Esophagus squamous epithelium (tissue), 4 donors: ENCODE measurements around the gene ZDHHC8.

ENCODE experiments used
- CTCF ChIP-seq, 6 experiments: fragments of 450-650 bp in 4 of 6; fragments of 200-600 bp in 2 of 6; sonication (generic) in 2 of 6; IDR thresholded peaks; one replicate each; pipeline ENCODE4 v1.5.1; 2016 to 2019; ENCODE audit warnings: antibody characterized with exemption in 6 of 6, mild to moderate bottlenecking in 4 of 6, moderate library complexity in 4 of 6
- POLR2A ChIP-seq, 4 donors: fragments of 450-650 bp; IDR thresholded peaks; one replicate each; pipeline ENCODE4 v1.6.1; 2017; ENCODE audit warnings: antibody characterized with exemption in 4 of 4, mild to moderate bottlenecking in 4 of 4, moderate library complexity in 3 of 4

GRCh38 chr22:20121856-20122415 lies 9.7 kb upstream of the ZDHHC8 start:
- TF ChIP-seq CTCF (IDR thresholded peaks at IDR 0.05) (no peak), POLR2A (IDR thresholded peaks at IDR 0.05) (no peak)
